Astrocyte of the cerebellum (primary cell): ENCODE results near the gene RASSF9.

Experiments
- DNase-seq: peaks from one replicate; pipeline ENCODE4 v3.0.0-alpha.2; 2011; ENCODE audit warnings: low read depth
- H3K4me3 ChIP-seq: 2 replicates; pipeline ENCODE4 v1.5.1; 2011; ENCODE audit warnings: mild to moderate bottlenecking, low read depth, low read length, moderate library complexity
- in situ Hi-C: cut with HindIII; loops from 2 replicates; pipeline ENCODE4 v1.10.0; 2017; ENCODE audit warnings: low sequenced_read_pairs
- TF ChIP-seq, protein P1 (sequence below): IDR thresholded peaks from 2 replicates; pipeline ENCODE4 v1.5.1; 2012; ENCODE audit warnings: low read length, low read depth, moderate library complexity, mild to moderate bottlenecking; ENCODE audit errors: missing control alignments

The RASSF9 gene

DNA sequence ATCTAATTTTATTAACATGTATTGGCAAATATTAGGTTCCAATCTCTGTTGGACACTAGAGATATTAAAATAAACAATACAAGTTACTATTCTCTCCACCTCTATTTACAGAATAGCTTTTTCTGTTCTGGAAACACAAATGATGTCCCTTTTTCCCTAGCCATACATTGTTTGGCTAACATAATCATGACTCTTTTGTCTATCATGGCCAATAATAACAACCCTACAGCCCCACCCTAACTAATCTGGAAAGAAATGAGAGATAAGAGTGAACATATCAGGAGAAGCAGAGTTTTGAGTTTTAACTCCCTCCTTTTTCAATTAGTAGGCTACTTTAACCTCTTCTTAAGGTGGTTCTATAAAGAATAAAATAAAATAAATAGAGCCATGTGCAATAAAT, 40.2 kb downstream of the RASSF9 start:
- in situ Hi-C loops, result no loop called here
- H3K4me3 ChIP-seq, result no peak overlapping the region
- TF ChIP-seq, protein P1, sequence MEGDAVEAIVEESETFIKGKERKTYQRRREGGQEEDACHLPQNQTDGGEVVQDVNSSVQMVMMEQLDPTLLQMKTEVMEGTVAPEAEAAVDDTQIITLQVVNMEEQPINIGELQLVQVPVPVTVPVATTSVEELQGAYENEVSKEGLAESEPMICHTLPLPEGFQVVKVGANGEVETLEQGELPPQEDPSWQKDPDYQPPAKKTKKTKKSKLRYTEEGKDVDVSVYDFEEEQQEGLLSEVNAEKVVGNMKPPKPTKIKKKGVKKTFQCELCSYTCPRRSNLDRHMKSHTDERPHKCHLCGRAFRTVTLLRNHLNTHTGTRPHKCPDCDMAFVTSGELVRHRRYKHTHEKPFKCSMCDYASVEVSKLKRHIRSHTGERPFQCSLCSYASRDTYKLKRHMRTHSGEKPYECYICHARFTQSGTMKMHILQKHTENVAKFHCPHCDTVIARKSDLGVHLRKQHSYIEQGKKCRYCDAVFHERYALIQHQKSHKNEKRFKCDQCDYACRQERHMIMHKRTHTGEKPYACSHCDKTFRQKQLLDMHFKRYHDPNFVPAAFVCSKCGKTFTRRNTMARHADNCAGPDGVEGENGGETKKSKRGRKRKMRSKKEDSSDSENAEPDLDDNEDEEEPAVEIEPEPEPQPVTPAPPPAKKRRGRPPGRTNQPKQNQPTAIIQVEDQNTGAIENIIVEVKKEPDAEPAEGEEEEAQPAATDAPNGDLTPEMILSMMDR, result no peak
- DNase-seq, result no peak

DNA sequence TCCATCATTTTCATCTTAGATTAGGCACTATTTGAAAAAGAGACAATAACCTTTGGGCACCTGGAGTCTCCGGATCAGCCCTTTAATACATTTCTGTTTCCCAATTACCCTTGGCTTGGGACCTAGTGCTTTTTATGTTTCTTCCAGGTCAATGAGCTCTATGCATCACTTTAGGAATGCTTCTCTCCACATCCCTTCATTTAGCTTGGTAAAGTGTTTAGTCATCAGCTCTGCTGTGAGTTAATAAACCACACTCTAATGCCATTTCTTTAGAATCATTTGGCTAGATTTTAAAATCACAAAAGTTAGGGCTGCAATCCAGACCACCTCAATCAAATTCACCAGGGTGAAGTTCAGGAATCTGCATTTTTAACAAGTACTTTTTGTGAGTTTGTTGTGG, 41.7 kb downstream of the RASSF9 start:
- in situ Hi-C loops, result no loop called here
- TF ChIP-seq, protein P1, result no peak
- peak; percentile 87 for DNase-seq
- no peak overlapping the region for H3K4me3 ChIP-seq

DNA sequence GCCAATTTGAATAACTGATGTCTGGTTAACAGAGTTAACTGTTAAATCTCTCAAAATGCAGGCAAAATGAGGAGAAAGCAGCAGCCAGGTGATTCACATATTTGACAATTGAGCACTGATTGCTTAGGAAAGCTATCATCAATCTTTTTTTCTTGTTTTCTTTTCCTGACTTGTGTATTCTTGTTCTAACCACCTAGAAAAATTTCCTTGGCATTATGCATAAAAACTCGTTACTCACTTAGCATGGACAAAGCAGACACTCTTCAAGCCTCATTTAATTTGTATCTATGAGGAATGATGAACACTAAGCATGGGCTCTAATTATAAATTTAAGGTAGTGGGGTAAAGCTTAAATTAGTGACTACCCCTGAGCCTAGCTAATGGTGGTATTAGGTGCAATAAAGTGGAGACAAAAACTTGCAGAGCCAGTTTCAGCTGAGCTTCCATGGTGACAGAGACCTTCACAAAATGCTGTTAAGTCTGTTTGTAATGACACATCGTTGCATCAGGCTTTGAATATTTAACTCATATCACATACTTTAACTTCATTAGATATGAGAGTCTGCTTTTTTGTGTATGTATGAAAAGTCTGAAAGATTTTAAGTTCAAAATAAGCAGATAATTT, 52.0 kb downstream of the RASSF9 start:
- TF ChIP-seq, protein P1, result no peak
- in situ Hi-C loops, result no loop called here
- no peak for DNase-seq
- no peak overlapping the region for H3K4me3 ChIP-seq

DNA sequence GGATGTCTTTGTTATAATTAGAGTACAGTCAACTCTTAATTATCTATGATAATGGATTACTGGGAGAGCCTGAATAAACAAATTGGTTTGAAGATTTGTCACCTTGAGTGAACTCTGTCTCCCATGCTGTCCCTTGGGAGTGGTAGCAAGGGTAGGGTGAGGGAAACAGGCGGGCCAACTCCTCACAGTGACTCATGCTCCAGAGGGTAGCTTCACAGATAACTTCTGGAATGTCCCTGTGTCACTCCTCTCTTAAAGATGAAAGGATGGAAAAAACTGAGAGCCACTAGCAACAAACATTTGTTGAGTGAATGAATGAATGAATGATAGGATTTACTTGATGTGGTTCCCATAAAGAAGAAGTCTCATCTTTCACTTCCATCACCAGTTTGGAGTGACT, 53.5 kb downstream of the RASSF9 start:
- TF ChIP-seq, protein P1, result no peak
- in situ Hi-C loops, result no loop called here

DNA sequence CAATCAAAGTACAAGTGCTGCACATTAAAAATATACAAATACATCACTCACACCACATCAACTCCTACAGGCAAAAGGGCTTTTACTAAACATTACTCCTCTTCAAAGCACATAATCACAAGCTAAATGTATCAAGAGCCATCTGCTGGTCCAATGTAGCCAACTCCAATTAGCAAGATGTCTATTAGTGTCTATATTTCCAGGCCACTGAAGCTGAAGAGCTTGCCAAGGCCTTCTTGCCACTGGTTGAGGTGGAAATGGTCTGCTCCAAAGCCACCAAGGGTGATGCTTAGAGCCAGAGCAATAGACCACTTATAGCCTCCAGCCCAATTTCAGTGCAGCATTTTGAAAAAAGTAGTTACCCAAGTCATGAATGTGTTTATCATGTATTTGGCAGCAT, 54.4 kb downstream of the RASSF9 start:
- in situ Hi-C loops, result no loop called here
- DNase-seq, result no peak
- TF ChIP-seq, protein P1, result no peak
- no peak overlapping the region for H3K4me3 ChIP-seq

More for the DNA sequence above, 53.5 kb downstream of the RASSF9 start:
- no peak overlapping the region for H3K4me3 ChIP-seq
- no peak for DNase-seq

DNA sequence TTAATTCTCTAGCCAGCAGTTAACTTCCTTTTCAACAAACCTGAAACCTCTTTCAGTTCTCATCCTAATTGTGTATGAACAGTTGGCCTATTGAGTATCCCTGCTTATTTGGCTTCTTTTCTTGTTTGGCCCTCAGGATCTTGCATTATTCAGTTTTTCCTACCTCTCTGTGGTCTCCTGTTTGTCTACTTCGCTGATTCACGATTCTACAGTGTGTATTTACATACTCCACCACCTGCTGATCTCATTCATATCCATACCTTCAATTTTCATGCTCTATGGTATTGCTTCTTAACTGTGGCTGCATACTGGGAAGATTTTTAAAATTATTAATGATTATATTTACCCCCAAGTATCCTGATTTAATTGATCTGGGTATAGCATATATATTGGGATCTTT, 56.4 kb downstream of the RASSF9 start:
- H3K4me3 ChIP-seq, result no peak overlapping the region
- DNase-seq, result peak; percentile 41
- TF ChIP-seq, protein P1, result no peak
- in situ Hi-C loops, result no loop called here
